Right ventricle myocardium superior (tissue), 1 donor: ENCODE results near the gene CLDN17. TPM values are rescaled to one million over a fixed set of nuclear protein-coding genes. Genes with fewer than 3 reads are reported as not detected.

ENCODE experiments used
- ATAC-seq: fragments of 200-7000 bp; cut with Tn5 transposase; one replicate; pipeline ENCODE4 v1.9.1; 2020; ENCODE audit warnings: mild to moderate bottlenecking; ENCODE audit not compliant: poor library complexity
- DNase-seq: peaks from one replicate; pipeline ENCODE4 v3.0.0-alpha.2; 2020
- intact Hi-C: fragments of 100-400 bp; cut with DNase I; formaldehyde crosslinking; loops from one replicate; pipeline ENCODE4 v1.11.2; 2022
- total RNA-seq: library from RNA; stranded (reverse); fragmentation: NEBNext Ultra II Directional; extraction: Animal tissue kit (Norgen Biotek cat#: 25700); gene quantifications from one replicate; pipeline ENCODE4 v1.2.1, GENCODE V29; 2021
- donor health status: DM: no; HTN: yes; CAD: no; lungs with severe emphysema.

The CLDN17 gene
- total RNA-seq, 1 donor from 2014 or later = not detected

- DNase-seq (no peak), ATAC-seq (no peak)
- intact Hi-C loops = no loop called here
Observed at GRCh38 chr21:30138483-30138882, 28.1 kb downstream of the CLDN17 start.

GRCh38 chr21:30129246-30129645 is 37.4 kb downstream of the CLDN17 start:
- no peak for DNase-seq
- intact Hi-C loops = no loop called here
- ATAC-seq = no peak

- intact Hi-C loops = no loop called here
- ATAC-seq = no peak
- DNase-seq = no peak
Observed at GRCh38 chr21:30126576-30126975, 40.0 kb downstream of the CLDN17 start.

- intact Hi-C loops = no loop called here
- DNase-seq (no peak), ATAC-seq (no peak)
Observed at GRCh38 chr21:30117631-30118030, 49.0 kb downstream of the CLDN17 start.

GRCh38 chr21:30116479-30116878 is 50.1 kb downstream of the CLDN17 start:
- ATAC-seq = no peak
- intact Hi-C loops = no loop called here
- no peak for DNase-seq

Other genes starting within 250 kb of the CLDN17 start
- not detected for gene GRIK1, start 226.8 kb downstream of the CLDN17 start, total RNA-seq
- not detected for gene CLDN8, start 49.3 kb upstream of the CLDN17 start, total RNA-seq
- not detected for gene KRTAP24-1, start 116.1 kb upstream of the CLDN17 start, total RNA-seq
- gene KRTAP25-1, start 122.7 kb upstream of the CLDN17 start, total RNA-seq = not detected
- gene KRTAP26-1, start 153.5 kb upstream of the CLDN17 start, total RNA-seq = not detected
- gene KRTAP27-1, start 170.9 kb upstream of the CLDN17 start, total RNA-seq = not detected
- gene KRTAP23-1, start 181.8 kb upstream of the CLDN17 start, total RNA-seq = not detected
- not detected for gene KRTAP13-2, start 205.5 kb upstream of the CLDN17 start, total RNA-seq
- gene KRTAP13-1, start 229.2 kb upstream of the CLDN17 start, total RNA-seq = not detected